Measurements from ENCODE around the gene MCUR1.

DNA sequence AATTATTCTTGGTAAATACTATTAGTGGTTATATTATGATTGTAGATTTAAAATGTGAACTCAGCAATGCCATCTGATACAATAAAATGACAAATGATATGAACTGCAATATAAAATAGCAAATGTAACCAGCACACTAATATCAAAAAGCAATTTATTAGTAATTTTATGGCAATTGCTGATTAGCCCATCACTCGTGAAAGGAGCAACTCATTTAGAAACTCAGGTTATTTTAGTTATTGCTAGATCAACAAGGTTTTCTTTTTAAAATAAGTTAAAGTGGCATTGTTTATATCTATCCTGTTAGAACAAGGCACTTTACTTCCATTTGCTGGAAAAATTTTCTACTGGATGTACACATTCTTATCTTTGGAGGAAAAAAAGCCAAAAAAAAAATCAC, 18.4 kb upstream of the MCUR1 start:
- no peak for TF ChIP-seq EZH2 (IDR thresholded peaks at IDR 0.05; ENCODE audit: borderline replicate concordance, low read length)
- TF ChIP-seq, protein P1, sequence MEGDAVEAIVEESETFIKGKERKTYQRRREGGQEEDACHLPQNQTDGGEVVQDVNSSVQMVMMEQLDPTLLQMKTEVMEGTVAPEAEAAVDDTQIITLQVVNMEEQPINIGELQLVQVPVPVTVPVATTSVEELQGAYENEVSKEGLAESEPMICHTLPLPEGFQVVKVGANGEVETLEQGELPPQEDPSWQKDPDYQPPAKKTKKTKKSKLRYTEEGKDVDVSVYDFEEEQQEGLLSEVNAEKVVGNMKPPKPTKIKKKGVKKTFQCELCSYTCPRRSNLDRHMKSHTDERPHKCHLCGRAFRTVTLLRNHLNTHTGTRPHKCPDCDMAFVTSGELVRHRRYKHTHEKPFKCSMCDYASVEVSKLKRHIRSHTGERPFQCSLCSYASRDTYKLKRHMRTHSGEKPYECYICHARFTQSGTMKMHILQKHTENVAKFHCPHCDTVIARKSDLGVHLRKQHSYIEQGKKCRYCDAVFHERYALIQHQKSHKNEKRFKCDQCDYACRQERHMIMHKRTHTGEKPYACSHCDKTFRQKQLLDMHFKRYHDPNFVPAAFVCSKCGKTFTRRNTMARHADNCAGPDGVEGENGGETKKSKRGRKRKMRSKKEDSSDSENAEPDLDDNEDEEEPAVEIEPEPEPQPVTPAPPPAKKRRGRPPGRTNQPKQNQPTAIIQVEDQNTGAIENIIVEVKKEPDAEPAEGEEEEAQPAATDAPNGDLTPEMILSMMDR (conservative IDR thresholded peaks at IDR 0.05 in 1 of 2, IDR thresholded peaks at IDR 0.05 in 1 of 2; ENCODE audit: extremely low read depth in 1 of 2, insufficient read depth in 1 of 2, low read depth in 1 of 2, low read length in 2 of 2), result no peak
